HG03108 (cell line): ENCODE results near the gene PLA2G15.

Source experiments
- ATAC-seq: cut with Tn5 transposase; IDR thresholded peaks from one replicate; pipeline ENCODE4 v1.9.1; 2021; ENCODE audit warnings: moderate library complexity; ENCODE audit not compliant: unreplicated experiment

PLA2G15 gene

DNA sequence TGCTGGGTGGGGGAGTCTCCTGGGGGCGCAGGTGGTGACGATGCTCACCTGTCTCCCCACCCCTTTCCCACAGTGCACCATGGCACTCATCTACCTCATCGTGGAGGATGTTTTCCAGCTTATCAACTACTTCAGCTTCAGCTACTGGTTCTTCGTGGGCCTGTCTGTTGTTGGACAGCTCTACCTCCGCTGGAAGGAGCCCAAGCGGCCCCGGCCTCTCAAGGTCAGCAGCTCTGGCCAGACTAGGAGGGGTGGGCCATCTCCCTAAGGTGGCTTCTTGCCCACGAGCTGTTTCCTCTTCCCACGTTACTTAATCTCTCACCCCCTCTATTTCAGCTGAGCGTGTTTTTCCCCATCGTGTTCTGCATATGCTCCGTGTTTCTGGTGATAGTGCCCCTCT lies 51.1 kb downstream of the PLA2G15 start:
- ATAC-seq: no peak

DNA sequence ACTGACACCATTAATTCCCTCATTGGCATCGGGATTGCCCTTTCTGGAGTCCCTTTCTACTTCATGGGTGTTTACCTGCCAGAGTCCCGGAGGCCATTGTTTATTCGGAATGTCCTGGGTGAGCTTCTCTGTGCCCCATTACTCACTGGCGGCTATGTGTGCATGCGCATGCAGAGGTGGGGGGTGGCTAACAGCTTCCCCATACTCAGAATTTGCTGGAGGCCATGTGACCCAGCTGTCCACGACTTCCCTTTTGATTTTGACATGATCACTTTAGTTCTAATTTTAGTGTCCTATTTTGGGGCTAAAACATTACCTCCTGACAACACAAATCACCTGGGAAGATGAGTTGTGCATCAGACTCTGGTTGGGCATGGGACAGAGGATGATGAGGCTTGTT lies 51.5 kb downstream of the PLA2G15 start:
- ATAC-seq: no peak

DNA sequence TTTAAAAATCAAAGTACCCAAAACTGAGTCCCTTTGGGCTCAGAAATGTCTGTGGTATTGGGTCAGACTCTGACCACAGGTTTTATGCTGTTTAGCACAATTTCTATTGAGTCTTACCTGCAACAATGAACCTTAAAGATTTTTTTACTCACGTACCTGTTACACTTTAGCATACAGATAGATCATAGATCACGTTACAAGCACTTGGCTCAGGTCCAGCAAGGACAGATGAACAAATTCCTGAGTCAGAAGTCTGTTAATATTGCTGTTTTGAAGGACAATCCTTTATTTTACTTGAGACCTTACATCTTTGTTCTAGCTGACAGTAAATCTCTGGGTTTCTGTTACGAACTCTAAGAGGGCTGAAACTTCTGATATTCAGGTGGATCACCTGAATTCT lies 52.7 kb downstream of the PLA2G15 start:
- ATAC-seq: no peak

DNA sequence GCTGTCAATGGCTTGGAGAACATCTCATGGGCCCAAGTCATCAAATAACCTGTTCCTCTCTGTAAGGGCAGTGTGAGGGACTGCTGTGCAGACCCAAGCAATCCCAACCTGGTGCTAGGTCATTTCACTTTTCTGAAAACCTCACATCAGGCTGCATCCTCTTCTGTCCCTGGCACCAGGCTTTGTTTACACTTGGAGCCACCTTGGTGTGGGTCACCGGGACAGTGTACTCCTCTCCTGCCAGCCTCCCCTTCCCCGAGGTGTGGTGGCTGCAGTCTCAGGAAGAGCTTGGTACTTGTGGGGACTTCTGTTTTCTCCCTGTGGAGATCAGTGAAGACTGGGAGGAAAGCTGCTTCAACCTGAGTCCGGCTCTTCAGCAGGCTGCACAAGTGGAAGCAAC lies 53.1 kb downstream of the PLA2G15 start:
- ATAC-seq: no peak

DNA sequence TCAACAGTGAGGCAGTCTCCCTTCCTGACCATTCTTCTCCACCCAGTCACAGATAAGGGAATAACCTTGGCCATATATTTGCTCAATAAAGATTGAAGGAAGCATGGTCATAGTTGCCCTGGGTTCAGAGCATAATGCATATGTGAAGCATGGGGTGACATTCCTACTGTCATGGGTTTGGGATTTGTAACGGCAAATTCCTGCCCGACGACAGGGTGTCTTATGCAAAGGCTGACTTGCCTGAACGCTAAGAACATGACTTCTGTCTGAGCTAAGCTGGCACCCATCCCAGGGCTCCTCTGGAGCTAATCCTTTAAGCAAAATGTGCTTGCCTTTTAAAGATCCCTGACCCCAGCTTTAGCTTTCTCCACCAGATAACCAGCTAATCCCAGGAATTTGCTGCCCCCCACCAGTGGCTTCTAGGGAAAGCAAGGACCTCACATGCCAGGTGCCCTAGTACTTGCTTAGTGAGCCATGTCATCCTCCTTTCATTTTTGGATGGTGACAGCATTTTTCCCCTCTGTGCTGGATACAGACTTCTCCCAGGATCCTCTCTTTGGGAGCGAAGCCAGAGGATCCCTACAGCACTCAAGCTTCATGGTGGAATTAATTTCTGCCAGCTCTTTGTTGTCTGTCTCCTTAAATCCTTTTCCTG lies 53.9 kb downstream of the PLA2G15 start:
- ATAC-seq: no peak

DNA sequence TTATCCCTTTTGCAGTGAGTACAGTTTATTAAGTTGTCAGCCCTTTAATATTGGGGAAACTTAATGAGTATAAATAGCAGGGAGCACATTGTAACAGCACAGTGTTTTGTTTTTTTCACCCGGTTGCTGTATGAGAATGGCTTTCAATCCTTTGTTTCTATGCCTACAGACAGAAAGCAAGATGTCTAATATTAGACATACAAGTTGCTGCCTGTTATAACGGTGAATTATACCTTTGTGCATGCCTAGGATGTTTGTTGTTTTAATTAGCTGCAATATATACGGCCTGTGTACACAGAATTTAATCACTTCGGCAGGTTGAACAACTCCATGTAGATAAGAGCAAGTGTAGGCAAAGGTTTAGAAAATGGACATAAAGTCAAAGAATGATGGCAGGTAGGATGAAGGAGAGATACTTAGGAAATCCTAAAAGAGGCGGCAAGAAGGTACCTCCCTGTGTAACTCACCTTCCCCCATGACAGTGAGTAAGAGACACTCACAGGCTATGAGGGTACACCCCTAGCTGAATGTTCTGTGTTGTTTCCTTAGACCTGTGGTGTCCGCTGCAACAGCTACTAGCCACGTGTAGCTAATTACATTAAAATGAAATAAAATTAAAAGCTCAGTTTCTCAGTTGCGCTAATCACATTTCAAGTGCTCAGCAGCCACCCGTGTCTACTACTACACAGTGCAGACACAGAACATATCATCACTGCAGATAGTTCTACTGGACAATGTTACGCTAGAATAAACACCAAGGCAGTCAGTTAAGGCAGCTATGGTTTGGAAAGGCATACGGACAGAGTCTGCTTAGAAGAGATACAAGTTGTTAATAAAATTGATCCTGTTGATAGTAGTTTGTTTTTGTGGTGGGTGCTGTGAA lies 54.6 kb downstream of the PLA2G15 start:
- no peak for ATAC-seq

DNA sequence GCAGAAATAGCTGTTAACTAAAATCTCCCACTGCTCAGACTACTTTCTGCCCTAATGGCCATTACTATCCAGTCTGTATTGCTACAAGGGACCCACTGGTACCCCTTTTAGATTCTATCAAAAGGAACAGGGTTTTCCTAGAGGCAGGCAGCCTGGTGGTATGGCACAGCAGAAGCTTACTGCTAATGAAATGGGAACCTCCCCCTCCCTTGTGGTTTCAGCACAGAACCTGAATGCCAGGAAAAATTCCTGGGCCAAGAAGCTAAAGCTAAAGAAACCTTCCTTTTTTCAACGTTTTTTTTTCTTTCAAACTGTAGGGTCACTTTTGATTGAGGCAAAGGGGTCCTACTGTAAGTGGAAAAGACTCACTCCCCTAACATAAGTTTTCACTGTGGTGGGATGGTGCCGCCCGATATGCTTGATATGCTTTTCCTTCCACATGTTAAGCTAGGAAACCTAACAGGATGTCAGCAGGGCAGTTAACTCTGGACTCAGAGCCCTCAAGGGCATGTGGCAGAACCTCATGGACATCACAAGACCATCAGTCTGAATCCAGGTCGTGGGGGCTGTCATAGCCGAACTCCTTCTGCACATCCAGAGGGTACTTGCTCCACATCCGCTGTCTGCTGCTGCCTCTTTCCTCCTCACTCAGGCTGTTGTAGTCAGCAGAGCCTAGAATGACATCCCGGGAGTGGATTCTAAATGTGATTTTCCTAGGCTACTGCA lies 55.7 kb downstream of the PLA2G15 start:
- ATAC-seq: no peak

DNA sequence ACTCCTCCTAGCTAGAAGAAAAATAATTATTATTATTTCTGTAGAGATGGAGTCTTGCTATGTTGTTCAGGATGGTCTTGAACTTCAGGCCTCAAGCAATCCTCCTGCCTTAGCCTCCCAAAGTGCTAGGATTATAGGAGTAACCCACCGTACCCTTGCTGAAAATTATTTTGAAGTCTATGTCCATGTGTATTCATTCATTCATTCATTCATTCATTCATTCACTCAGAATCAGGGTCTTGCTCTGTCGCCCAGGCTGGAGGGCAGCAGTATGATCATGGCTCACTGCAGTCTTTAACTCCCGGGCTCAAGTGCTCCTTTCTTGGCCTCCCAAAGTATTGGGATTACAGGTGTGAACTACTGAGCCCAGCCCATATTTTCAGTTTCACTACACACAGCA lies 61.5 kb downstream of the PLA2G15 start:
- no peak for ATAC-seq

DNA sequence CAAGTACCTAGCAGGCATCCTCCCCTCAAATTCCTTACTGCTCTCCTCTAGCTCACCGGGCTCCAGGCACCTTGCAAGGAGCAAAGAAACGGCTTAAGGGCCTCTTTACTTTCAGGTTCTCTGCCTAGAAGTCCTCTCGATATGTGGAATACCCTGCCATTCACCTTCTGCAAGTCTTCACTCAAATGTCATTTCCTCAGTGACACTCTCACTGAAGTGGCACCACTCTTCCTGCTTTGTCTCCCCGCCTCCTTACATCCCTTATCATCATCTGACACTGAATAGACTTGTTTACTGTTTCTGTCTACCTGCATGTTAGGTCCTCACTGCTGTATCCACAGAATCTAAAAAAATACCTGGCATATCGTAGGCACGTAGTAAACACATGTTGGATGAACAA lies 64.6 kb downstream of the PLA2G15 start:
- ATAC-seq: no peak

DNA sequence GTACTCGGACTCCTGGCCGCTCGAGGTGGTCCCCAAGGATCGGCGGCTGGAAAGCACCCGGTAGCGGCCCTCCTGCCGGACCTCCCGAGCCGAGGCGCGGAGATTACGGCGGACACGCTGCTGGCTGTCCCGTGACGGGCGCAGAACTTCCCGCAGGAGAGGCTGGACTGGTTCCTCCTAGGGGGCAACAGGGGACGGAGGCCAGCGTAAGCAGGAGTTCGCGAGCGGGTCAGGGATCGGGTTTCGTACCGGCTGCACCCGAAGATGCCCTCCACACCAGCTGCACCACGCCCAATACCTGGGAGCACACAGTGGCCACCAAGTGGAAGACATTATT lies 65.2 kb downstream of the PLA2G15 start:
- ATAC-seq: no peak
